HG03095 (cell line): ENCODE results near the gene CYP2A13.
"Not testable (repeated sequence)": the region's sequence is repeated elsewhere in the genome, so short reads cannot be mapped to it uniquely, and the experiment has no call there.

ENCODE experiments used
- ATAC-seq: cut with Tn5 transposase; IDR thresholded peaks from one replicate; pipeline ENCODE4 v1.9.1; 2021; ENCODE audit warnings: moderate library complexity; ENCODE audit not compliant: unreplicated experiment

The CYP2A13 gene

GRCh38 chr19:41088151-41088550 lies at the start of gene CYP2A13:
Gene CYP2A13, plus strand, starts transcription at chr19:41088451. Its CDS starts 21 bp downstream, at chr19:41088472.
- ATAC-seq = no peak

- no peak for ATAC-seq
Observed at GRCh38 chr19:41039806-41040205, 48.4 kb upstream of the CYP2A13 start.

- not testable (repeated sequence) for ATAC-seq
Observed at GRCh38 chr19:41045095-41045494, 43.2 kb upstream of the CYP2A13 start.

- ATAC-seq = no peak
Observed at GRCh38 chr19:41050426-41050825, 37.8 kb upstream of the CYP2A13 start.

- ATAC-seq = not testable (repeated sequence)
Observed at GRCh38 chr19:41052162-41052561, 36.1 kb upstream of the CYP2A13 start.

GRCh38 chr19:41053331-41053730 lies 34.9 kb upstream of the CYP2A13 start:
- ATAC-seq = not testable (repeated sequence)

- ATAC-seq = no peak
Observed at GRCh38 chr19:41064974-41065569, 23.2 kb upstream of the CYP2A13 start.

GRCh38 chr19:41076286-41076685 lies 12.0 kb upstream of the CYP2A13 start:
- ATAC-seq = no peak

- no peak for ATAC-seq
Observed at GRCh38 chr19:41083516-41083915, 4.7 kb upstream of the CYP2A13 start.

- ATAC-seq = no peak
Observed at GRCh38 chr19:41085748-41086415, 2.4 kb upstream of the CYP2A13 start.

GRCh38 chr19:41089959-41090358 lies 1.7 kb downstream of the CYP2A13 start:
- no peak for ATAC-seq

GRCh38 chr19:41095703-41096102 lies 7.5 kb downstream of the CYP2A13 start:
- no peak for ATAC-seq

GRCh38 chr19:41096353-41096752 lies 8.1 kb downstream of the CYP2A13 start:
- no peak for ATAC-seq

GRCh38 chr19:41097302-41097701 lies 9.1 kb downstream of the CYP2A13 start:
- ATAC-seq = no peak

- ATAC-seq = no peak
Observed at GRCh38 chr19:41098762-41099161, 10.5 kb downstream of the CYP2A13 start.

GRCh38 chr19:41102210-41102609 lies 14.0 kb downstream of the CYP2A13 start:
- ATAC-seq = not testable (repeated sequence)

GRCh38 chr19:41106177-41106576 lies 17.9 kb downstream of the CYP2A13 start:
- ATAC-seq = no peak

- ATAC-seq = no peak
Observed at GRCh38 chr19:41111296-41111695, 23.0 kb downstream of the CYP2A13 start.

- ATAC-seq = no peak
Observed at GRCh38 chr19:41111750-41112295, 23.6 kb downstream of the CYP2A13 start.

GRCh38 chr19:41112728-41113290 lies 24.6 kb downstream of the CYP2A13 start:
- no peak for ATAC-seq

GRCh38 chr19:41114132-41114531 lies 25.9 kb downstream of the CYP2A13 start, which contains the start of gene CYP2F1:
Gene CYP2F1, plus strand, starts transcription at chr19:41114432. Its CDS starts 1,757 bp downstream, at chr19:41116189.
- ATAC-seq = no peak

GRCh38 chr19:41116261-41116660 lies 28.0 kb downstream of the CYP2A13 start:
- ATAC-seq = no peak
